GM21723 (cell line): ENCODE measurements around the gene DDX39B.

Experiments
- ATAC-seq: cut with Tn5 transposase; IDR thresholded peaks from one replicate; pipeline ENCODE4 v1.9.1; 2021; ENCODE audit warnings: mild to moderate bottlenecking, moderate library complexity; ENCODE audit not compliant: unreplicated experiment

The DDX39B gene

DNA sequence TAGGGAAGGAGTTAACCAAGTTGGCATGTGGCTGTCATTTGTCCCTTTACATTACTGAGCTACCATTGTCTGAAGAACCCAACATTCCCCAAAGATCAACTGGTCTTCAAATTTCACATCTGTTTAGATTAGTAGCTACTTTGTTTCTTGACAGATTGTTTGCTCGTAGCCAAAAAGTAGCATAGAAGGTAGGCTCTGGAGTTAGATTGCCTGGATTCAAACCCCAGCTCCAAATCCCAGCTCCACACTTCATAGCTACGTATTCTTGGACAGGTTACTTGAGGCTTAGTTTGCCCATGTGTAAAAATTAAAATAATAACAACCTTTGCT is 6.7 kb upstream of the DDX39B start:
- no peak for ATAC-seq

DNA sequence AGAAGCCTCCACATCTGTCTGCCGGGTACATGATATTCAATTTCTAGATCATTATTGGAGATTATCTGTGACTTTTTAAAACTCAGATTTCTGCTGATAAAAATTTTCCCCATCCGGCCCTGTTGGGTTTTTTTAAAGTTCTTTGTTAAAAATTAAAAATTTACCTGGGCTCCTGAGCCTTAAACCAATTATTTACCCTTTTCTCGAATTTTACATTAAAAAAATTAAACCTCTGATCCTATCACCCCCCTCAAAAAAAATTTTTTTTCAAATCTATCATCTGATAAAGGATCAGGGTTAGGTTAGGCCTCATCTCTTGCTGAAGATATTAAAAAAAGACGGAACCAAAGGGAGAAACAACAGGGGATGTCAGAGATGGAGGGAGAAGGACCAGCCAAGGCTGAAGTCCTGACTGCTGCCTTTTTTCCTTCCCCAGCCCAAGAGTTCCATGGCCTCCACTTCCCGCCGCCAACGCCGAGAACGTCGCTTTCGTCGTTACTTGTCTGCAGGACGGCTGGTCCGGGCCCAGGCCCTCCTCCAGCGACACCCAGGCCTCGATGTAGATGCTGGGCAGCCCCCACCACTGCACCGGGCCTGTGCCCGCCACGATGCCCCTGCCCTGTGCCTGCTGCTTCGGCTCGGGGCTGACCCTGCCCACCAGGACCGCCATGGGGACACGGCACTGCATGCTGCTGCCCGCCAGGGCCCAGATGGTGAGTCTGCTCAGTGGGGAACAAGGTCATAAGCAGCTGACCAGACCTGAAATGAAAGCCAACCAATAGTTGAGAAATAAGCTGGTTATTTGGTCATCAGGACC is 6.1 kb upstream of the DDX39B start:
- no peak for ATAC-seq

DNA sequence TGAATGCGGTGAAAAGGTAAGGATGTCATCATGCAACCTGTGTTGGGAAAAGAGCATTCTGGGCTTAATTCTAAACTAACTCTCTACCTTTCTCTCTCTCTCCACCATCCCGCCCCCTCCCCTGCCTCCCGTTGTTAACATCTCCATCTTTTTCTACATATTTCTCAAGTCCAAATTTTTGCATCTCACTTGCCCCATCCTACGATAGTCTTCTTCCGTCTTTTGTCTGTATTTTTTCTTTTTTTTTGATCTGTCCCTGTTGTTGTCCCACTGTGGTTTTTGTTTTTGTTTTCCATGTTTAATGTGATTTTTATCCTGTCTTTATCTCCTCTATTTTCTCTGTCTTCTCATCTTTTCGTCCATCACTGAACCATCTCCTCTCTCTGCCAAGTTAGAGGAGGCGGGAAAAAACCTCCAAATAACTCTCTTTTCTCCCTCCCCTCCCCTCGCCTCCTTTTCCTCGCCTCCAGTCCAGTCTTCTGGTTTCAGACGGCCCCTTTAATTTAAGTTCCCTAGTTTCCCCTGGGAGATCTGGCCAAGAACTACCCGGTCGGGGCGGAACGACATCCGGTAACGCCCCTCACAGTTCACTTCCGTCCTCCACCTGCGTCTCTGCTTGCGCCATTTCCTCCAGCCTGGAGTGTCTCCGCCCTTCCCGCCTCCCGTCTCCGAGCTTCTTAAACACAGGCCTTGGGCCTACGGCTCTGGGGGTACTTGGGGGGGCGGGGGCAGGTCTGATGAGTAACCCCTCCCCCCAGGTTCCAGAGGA is 5.3 kb upstream of the DDX39B start, which contains the start of gene NFKBIL1:
TSS of gene NFKBIL1 (plus strand) at position 651 of the 769 bp plus-strand sequence. CDS start at position 738, 87 bp downstream.
- peak; percentile 63 for ATAC-seq

DNA sequence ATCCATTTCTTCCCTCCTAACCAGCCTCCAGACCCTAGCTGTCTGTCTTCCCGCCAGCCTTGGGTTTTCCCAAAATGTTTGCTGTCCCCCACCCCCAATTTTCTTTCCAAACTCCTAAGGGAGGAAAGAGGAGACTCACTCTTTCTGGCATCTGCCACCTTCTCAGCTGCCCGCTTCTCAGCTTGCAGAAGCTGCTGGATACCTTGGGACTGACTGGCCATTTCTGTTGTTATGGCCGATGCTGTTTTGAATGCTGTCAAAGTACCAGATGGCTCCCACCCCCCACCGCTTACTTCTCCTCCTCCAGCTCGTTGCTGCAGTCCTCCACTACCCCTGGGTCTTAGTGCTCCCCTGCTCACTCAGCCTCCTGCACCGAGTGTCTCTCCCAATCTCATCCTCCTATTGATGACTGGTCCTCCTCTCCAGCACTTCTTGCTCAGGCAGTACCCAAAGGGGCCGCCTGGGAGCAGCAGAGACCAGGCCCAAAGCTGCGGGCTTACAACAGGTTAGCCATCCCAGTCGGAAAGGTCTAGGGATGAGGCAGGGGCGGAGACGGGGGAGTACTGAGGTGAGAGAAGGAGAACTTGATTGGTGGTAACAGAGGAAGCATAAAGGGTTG is 4.6 kb upstream of the DDX39B start, which contains the start of gene ATP6V1G2:
TSS of gene ATP6V1G2 (minus strand) at position 270 of the 619 bp plus-strand sequence. CDS start at position 221, 49 bp downstream.
- ATAC-seq, result peak; percentile 49

DNA sequence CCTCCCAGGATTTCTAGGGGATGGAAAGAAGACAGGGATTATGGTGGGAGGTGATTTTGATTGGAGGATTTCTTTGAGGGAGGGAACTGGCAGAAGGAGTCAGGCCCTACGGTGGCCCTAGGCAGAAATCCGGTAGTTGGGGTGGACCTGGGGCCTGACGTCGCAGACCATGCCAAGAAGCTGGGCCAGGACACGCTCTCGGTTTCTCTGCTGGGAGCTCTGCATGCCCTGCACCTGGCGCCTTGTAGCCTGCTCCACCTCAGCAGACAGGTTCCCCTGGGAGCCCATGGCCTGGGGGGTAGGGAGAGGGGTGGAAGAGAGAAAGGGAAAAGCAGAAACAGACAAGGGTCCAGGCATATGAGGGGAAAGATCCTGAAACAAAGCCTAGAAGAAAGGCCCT is 3.5 kb upstream of the DDX39B start:
- ATAC-seq, result no peak

DNA sequence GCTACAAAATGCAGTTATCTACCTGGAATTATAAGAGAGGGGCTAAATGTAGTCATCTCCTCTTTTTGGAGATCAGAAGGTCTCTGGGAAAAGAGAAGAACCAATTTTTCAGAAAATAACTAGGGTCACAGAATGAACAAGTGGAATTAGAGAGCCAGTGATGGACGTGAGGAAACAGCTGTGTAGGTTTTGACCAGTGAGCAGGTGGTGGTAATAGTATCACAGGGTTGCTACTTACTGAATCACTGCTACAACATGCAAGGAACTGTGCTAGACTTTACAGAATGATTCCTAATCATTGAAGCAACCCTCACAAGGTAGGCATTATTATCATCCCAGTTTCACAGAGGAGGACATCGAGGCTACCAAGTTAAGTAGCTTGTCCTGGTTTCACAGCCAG is 2.9 kb upstream of the DDX39B start:
- ATAC-seq, result no peak

DNA sequence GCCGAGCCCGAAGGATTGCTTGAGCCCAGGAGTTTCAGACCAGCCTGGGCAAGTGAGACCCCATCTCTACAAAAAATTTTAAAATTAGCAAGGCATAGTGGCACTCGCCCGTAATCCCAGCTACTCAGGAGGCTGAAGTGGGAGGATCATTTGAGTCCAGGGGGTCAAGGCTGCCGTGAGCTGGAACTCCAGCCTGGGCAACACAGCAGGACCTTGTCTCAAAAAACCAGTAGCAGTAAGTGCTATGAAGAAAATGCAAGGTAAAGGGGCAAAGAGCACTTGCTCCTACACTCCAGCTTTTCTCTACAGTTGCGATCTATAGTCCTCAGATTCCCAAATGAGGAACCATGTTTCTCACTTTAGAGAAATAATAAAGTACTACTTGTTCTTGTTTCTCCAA is 1.8 kb upstream of the DDX39B start:
- no peak for ATAC-seq

DNA sequence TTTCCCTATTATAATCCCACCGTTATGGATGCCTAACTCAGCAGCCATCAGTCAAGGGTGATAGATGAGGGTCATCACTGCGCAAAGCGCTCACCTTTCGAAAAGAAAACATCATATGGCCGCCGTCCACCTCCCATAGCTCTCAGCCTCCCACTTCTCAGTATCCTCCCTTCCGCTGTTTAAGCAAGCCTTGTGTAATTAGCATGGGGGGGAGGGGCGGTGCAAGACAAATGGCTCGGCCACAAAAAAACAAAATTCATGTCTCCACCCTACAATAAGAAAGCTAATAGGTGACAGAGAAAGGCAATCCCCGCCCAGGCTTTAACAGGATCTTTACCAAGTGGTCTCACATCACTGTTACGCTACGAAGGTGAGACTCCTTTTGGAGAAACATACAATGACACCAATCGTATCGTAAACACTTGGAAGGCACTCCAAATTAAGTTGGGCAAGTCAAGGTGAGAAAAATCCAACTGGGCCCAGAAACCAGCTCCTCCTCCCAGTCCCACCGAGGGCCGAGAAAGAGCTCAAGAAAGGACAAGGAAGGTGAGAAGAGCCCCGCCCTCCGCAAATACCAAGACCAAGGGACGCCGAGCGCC is 645 bp downstream of the DDX39B start:
- ATAC-seq, result no peak

DNA sequence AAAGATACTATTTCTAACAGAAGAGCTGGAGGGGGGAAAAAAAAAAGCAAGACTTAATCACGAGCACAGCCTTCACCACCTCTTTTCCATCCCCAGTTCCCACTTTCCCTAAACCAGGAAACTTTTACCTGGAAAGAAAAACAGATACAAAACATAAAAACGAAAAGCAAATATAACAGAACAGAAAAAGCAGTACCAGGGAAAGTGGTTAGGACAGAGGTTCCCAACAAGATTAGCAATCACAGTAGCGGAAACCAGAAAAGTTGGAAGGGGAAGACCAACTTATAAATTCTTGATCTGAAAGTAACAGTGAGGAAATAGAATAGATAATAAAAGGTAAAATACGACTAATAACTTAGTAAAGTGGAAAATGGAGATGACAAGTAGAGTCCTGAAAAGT is 1.2 kb downstream of the DDX39B start:
- no peak for ATAC-seq

DNA sequence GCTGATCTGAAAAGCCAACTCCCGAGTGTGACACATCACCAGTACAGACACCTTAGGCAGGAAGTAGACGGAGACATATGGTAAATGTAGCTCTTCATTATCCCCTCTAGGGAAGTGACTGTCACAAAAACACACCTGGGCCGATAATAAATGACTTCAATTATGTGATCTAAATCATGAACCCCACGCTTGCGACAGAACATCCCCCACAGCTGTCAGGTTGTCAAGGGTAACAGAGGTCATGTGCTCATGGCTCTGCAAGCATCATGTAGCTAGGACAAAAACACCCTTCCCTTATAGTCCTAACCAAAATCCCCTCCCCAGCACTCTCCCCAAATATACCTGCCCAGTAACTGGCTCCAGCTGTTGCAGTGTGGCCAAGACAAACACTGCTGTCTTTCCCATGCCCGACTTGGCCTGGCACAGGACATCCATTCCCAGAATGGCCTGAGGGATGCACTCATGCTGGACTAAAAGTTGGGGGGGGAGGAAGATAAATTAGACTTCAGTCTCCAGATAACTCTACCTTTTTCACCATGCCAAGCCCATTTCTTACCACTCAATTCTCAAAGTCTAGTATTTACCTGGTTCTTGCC is 2.9 kb downstream of the DDX39B start:
- ATAC-seq, result no peak

DNA sequence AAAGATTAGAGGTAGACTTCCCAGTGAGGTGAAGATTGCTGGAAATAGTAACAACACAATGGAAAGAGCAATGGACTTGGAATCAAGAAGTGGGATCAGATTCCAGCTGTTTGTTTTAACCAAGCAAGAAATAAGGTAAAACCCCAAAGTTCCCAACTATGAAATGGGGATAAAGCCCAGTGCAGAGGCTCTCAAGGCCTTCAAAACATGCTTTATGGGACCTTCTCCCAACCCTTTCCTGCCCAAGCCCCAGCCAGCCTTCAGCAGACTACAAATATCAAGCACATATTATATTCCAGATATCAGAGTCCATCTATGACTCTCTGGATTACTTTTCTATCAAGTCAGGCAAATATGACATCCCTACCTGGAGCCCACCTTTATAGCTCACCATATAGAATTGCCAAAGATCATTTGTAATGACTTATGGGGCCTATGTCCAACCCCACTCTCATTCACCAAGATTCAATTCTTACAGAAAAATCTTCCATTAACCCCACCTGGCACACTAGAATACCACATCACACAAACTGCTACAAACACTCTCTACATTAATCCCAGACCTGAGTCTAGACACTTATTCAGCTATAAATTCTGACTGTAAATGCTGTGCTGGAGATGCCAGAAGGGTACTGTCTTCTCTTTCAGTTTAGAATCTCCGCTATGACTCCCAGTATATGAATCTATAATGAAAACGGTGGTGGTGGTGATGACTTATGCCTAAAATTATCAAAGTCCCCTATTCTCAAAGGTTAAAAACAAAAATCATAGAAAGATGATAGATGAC is 6.1 kb downstream of the DDX39B start:
- ATAC-seq, result no peak

DNA sequence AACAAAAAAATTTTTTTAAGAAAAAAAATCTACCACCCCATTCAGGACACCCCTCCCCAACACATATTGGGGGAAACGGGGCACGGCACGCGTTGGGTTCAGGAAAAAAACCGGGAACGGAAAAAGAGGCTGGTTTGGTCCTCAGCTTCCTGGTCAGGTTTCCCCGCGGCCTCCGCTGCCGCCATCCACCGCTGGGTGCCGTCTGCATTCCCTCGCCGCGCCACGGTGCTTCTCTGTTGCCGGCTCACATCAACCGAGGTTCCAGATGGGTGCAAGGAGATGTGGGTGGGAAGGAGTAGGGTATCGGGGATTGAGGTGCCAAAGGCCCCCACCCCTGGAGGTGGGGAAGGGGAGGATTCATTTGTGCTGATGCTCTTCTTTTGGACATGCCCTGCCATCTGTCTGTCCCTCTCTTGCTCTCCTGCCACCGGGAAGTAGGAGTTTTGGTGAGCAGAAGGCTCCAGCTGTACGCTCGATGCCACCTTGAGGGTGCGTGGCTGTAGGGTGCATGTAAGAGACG is 7.2 kb downstream of the DDX39B start:
- no peak for ATAC-seq

DNA sequence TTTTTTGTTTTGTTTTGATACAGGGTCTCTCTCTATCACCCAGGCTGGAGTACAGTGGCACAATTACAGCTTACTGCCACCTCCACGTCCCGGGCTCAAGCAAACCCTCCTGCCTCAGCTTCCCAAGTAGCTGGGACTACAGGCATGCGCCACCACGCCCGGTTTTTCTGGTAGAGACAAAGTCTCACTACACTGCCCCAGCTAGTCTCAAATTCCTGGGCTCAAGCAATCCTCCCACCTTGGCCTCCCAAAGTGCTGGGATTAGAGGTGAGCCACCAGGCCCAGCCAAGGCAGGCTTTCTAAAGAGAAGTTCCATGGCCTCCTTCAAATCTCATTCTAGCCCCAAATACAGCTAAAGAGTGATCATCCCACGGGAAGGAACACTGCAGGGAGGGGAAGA is 7.8 kb downstream of the DDX39B start:
- no peak for ATAC-seq

DNA sequence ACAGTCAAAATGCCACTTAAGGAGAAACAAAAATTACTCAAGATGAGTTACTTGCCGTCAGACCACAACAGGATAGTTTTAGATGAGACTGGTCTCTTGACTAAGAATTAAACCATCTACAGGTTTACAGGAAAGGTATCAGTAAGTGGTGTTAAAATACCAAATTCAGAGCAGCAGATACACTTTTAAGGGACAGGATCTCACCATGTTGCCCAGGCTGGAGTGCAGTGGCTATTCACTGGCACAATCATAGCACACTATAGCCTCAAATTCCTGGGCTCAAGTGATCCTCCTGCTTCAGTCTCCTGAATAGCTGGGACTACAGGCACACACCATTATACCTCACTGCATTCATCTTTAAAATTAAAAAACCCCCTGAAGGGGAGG is 8.4 kb downstream of the DDX39B start:
- no peak for ATAC-seq

DNA sequence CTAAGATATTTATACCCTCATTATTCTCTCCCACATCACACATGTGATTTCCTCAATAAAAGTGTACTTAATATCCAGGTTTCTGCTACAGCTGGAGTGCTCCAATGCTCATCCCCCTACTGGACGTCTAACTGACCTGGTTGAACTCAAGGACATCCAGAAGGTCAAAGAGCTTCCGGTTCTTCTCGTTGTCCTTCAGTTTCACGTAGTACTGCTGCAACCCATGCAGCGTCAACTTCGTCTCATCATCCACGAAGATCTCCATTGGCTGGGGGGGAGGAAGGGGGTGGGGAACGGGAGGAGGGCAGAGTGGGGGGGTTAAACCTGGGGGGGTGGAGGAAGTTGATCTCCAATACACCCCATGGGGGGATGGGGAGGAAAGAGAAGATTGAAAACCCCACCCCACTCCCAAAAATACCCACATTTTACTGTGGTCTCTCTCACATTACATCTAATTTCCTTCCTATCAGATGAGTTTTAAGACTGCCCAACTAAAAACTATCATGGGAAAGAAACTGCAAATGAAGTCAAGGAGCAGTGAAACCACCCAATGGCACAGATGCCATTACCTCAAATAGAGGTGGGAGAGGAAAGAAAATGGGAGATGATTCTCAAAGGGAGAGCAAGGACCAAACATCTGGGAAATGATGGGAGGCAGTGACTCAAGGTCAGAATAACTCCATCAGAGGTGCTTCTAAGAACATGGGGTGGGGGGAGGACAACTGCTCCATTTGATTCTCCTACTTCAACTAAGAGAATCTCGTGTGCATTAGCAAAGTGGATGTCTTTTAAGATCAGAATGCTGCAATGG is 9.0 kb downstream of the DDX39B start:
- no peak for ATAC-seq

DNA sequence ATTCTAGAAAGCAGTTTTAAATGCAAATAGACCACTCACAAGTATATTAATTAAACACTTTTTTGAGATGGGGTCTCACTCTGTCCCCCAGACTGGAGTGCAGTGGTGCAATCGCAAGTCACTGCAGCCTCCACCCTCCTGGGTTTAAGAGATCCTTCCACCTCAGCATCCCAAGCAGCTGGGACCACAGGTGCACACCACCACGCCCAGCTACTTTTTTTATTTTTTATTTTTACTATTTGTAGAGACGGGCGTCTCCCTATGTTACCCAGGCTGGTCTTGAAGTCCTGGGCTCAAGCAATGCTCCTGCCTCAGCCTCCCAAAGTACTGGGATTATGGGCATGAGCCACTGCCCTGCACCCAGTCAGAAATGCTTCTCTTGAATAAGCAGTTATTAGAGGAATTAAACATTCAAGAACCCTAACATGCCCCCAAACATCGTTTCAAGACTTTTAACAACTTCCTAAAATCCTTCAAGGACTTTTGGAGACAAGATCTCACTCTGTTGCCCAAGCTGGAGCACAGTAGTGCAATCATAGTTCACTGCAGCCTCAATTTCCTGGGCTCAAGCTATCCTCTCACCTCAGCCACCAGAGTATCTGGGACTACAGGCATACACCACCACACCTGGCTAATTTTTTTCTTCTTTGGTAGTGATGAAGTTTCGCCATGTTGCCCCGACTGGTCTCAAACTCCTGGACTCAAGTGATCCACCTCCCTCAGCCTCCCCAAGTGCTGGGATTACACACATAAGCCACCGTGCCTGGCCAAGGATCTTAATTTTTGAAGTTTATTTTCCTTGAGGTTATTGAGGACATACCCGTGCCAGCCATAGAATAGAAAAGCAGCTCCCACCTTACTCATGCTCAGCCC is 9.8 kb downstream of the DDX39B start:
- no peak for ATAC-seq

DNA sequence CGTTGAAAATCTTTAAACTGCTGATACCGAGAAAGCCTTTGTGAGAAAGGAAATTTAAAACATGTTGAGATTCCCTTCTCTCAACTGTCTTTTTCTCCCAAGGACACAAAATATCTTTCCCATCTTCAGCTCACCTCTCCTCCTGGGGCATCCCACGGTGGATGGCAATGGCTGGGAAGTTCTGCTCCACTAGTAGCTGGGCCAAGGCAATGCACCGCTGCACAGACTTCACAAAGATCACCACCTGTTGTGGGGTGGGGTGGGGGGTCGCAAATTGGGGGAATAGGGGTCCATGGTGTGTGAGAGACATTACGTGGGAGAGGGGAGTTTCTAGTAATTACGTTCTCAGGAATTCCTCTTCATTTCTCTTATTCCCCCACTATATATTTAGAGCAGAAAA is 10.6 kb downstream of the DDX39B start:
- ATAC-seq, result no peak

DNA sequence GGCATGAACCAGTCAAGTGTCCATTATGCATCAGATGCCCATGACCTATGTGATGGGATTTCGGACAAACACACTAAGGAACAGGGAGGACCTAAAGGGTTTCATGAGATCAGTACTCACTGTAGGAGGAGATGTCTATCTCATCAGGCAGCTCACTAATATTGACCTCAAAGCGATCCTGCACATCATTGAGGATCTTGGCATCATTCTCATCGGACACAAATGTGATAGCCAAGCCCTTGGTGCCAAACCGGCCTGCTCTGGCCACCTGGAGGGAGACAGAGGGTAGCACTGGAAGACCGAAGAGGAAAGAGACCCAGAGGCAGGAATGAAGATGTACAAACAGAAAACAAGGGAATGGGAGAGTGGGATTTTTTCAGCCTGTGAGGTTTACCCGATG is 11.1 kb downstream of the DDX39B start:
- no peak for ATAC-seq
